ENCODE results near the gene SLC6A17. TPM values are rescaled to one million over a fixed set of nuclear protein-coding genes. Genes with fewer than 3 reads are reported as not detected.

The SLC6A17 gene
- total and polyA plus RNA-seq, 2 experiments from 2014 or later: 0.03 to 0.17 TPM

DNA sequence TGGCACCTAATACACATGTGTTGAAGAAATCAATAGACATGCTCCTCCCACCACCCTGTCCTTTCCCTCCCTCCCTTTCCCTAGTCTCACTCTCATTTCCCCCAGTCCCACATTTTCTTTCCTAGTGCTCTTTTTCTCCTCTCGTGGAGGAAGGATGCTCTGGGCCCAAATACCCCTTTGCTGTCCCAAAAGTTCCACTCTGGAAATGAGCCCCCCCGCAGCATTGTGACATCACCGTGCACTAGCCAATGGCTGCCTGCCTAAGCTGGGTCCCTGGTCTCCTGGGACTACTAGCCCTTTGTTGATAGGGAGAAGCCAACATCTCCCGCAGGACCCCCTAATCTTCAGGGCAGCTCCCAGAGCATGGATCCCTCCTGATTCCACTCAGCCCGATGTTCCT, 38.2 kb upstream of the SLC6A17 start, which contains the start of gene UBL4B:
Gene UBL4B (plus strand): TSS at position 301 of the 400 bp plus-strand sequence. CDS start 92 bp downstream, at position 393.
- no peaks in the 10 kb centered on the region; the same call in 2 of the 3 replicates for H3K4me1 Mint-ChIP-seq
- TF ChIP-seq CREB1 (CRISPR knock-in tag; IDR thresholded peaks at IDR 0.05; ENCODE audit: low read depth) (no peak), ZNF114 (CRISPR knock-in tag; IDR thresholded peaks at IDR 0.05) (no peak)
- no peak within 1 kb of the TSS for H3K27ac ChIP-seq (ENCODE audit: low read depth)
- H3K27me3 ChIP-seq (ENCODE audit: insufficient read depth): no peaks in the 10 kb centered on the region
- ATAC-seq: no peak
- no peaks in the 10 kb centered on the region; the same call in 1 of the 2 replicates for H3K4me1 ChIP-seq (ENCODE audit: insufficient read depth)
- H3K79me2 ChIP-seq (replicated peaks; ENCODE audit: insufficient read depth): no peaks in the 10 kb centered on the region
- H3K9me3 Mint-ChIP-seq: no peaks in the 10 kb centered on the region
- no peak for DNase-seq (ENCODE audit: low spot score)
- no peak within 1 kb of the TSS for H3K4me3 ChIP-seq
- no peaks in the 10 kb centered on the region for H4K20me1 ChIP-seq (replicated peaks; ENCODE audit: insufficient read depth)
- H3K9me2 ChIP-seq (ENCODE audit: insufficient read depth): no peaks in the 10 kb centered on the region
- no peaks in the 10 kb centered on the region for H3K36me3 Mint-ChIP-seq (ENCODE audit: low read depth)
- H2AFZ ChIP-seq: no peak within 1 kb of the TSS; the same call in 1 of the 2 replicates
- no peaks in the 10 kb centered on the region for H3F3A ChIP-seq (replicated peaks; ENCODE audit: low read depth)
- H3K27ac Mint-ChIP-seq: no peak within 1 kb of the TSS
- no peak within 1 kb of the TSS for H3K4me3 Mint-ChIP-seq
- no peak within 1 kb of the TSS for H3K4me2 ChIP-seq
- H3K27me3 Mint-ChIP-seq (ENCODE audit: insufficient read depth, low read depth, poor library complexity): peaks cover 18% of the 10 kb centered on the region
- no peaks in the 10 kb centered on the region for H3K36me3 ChIP-seq (ENCODE audit: insufficient read depth)

GRCh38 chr1:110112656-110113055, 37.6 kb upstream of the SLC6A17 start:
- Histone ChIP-seq H3F3A (replicated peaks; ENCODE audit: low read depth) (no peaks in the 10 kb centered on the region), H3K4me2 (no peak overlapping the region), H3K27ac (ENCODE audit: low read depth) (no peak overlapping the region), H3K36me3 (ENCODE audit: insufficient read depth) (no peaks in the 10 kb centered on the region), H3K9me2 (ENCODE audit: insufficient read depth) (no peaks in the 10 kb centered on the region), H4K20me1 (replicated peaks; ENCODE audit: insufficient read depth) (no peaks in the 10 kb centered on the region), H2AFZ (no peak overlapping the region; the same call in 1 of the 2 replicates), H3K4me3 (no peak overlapping the region), H3K27me3 (ENCODE audit: insufficient read depth) (no peaks in the 10 kb centered on the region), H3K4me1 (ENCODE audit: insufficient read depth) (no peaks in the 10 kb centered on the region; the same call in 1 of the 2 replicates), H3K79me2 (replicated peaks; ENCODE audit: insufficient read depth) (no peaks in the 10 kb centered on the region)
- DNase-seq (ENCODE audit: low spot score): no peak
- no peaks in the 10 kb centered on the region; the same call in 2 of the 3 replicates for H3K4me1 Mint-ChIP-seq
- H3K27ac Mint-ChIP-seq: no peak overlapping the region
- no peaks in the 10 kb centered on the region for H3K36me3 Mint-ChIP-seq (ENCODE audit: low read depth)
- no peak for ATAC-seq
- TF ChIP-seq STAT1 (IDR thresholded peaks at IDR 0.05; ENCODE audit: unreplicated experiment) (no peak), NANOG (IDR thresholded peaks at IDR 0.05; ENCODE audit: borderline replicate concordance) (no peak), EZH2 (IDR thresholded peaks at IDR 0.05; ENCODE audit: low read depth, unreplicated experiment) (no peak), REST (IDR thresholded peaks at IDR 0.05; ENCODE audit: unreplicated experiment) (no peak), POLR2AphosphoS5 (IDR thresholded peaks at IDR 0.05; ENCODE audit: low read depth) (no peak), ZNF114 (CRISPR knock-in tag; IDR thresholded peaks at IDR 0.05) (no peak), JUNB (IDR thresholded peaks at IDR 0.05; ENCODE audit: unreplicated experiment) (no peak), CTCF (conservative IDR thresholded peaks at IDR 0.05; ENCODE audit: low read depth in 2 of 2) (no peak), EZH2phosphoT487 (IDR thresholded peaks at IDR 0.05; ENCODE audit: unreplicated experiment) (no peak), ZNF331 (CRISPR knock-in tag; IDR thresholded peaks at IDR 0.05; ENCODE audit: low read depth) (no peak), CREB1 (CRISPR knock-in tag; IDR thresholded peaks at IDR 0.05; ENCODE audit: low read depth) (no peak)
- TF ChIP-seq, protein P1, sequence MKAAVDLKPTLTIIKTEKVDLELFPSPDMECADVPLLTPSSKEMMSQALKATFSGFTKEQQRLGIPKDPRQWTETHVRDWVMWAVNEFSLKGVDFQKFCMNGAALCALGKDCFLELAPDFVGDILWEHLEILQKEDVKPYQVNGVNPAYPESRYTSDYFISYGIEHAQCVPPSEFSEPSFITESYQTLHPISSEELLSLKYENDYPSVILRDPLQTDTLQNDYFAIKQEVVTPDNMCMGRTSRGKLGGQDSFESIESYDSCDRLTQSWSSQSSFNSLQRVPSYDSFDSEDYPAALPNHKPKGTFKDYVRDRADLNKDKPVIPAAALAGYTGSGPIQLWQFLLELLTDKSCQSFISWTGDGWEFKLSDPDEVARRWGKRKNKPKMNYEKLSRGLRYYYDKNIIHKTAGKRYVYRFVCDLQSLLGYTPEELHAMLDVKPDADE (IDR thresholded peaks at IDR 0.05): no peak
- no peaks in the 10 kb centered on the region for H3K9me3 Mint-ChIP-seq
- H3K27me3 Mint-ChIP-seq (ENCODE audit: insufficient read depth, low read depth, poor library complexity): peaks cover 18% of the 10 kb centered on the region
- no peak overlapping the region for H3K4me3 Mint-ChIP-seq

Measured in GM23338 (cell line).